HepG2 (cell line): Measurements from ENCODE around the gene P3H3. TPM values are rescaled to one million over a fixed set of nuclear protein-coding genes. Genes with fewer than 3 reads are reported as not detected.

ENCODE experiments used
- ARID2 ChIP-seq: sonication (generic); formaldehyde crosslinking; IDR thresholded peaks from 2 replicates; pipeline ENCODE4 v1.8.1; 2022; ENCODE audit warnings: mild to moderate bottlenecking, missing genetic modification reagents, borderline replicate concordance
- ATM ChIP-seq: fragments of 450-650 bp; IDR thresholded peaks from 2 replicates; pipeline ENCODE4 v1.7.1; 2017; ENCODE audit warnings: mild to moderate bottlenecking, borderline replicate concordance
- GABPB1 ChIP-seq: IDR thresholded peaks from 2 replicates; pipeline ENCODE4 v1.6.1; 2016; ENCODE audit warnings: mild to moderate bottlenecking, missing genetic modification reagents, moderate library complexity, missing compliant biosample characterization
- MYNN ChIP-seq: sonication (generic); formaldehyde crosslinking; IDR thresholded peaks from 2 replicates; pipeline ENCODE4 v1.4.0; 2020; ENCODE audit warnings: mild to moderate bottlenecking, low read depth, missing genetic modification reagents
- NCOA1 ChIP-seq: sonication (generic); formaldehyde crosslinking; IDR thresholded peaks from 2 replicates; pipeline ENCODE4 v1.9.0; 2021; ENCODE audit warnings: missing genetic modification reagents
- SNAI1 ChIP-seq: sonication (generic); formaldehyde crosslinking; IDR thresholded peaks from 2 replicates; pipeline ENCODE4 v1.5.0; 2020; ENCODE audit warnings: mild to moderate bottlenecking, missing genetic modification reagents, borderline replicate concordance
- SRSF4 ChIP-seq: fragments of 200-400 bp; formaldehyde crosslinking; IDR thresholded peaks from one replicate; pipeline ENCODE4 v1.6.1; 2018; ENCODE audit warnings: mild to moderate bottlenecking, low read depth, low read length, moderate library complexity; ENCODE audit not compliant: poor library complexity, severe bottlenecking
- ZMAT3 ChIP-seq: sonication (generic); formaldehyde crosslinking; conservative IDR thresholded peaks from 2 replicates; pipeline ENCODE4 v1.7.0; 2021; ENCODE audit warnings: missing genetic modification reagents
- ZNF790 ChIP-seq: sonication (generic); formaldehyde crosslinking; IDR thresholded peaks from 2 replicates; pipeline ENCODE4 v1.8.0; 2022; ENCODE audit warnings: missing genetic modification reagents, mild to moderate bottlenecking, borderline replicate concordance
- polyA plus RNA-seq, 8 experiments: library from polyadenylated mRNA; depleted of rRNA in 3 of 8; stranded (reverse) in 7 of 8; unstranded in 1 of 8; fragments of >200 nt; fragmentation: Illumina TruSeq in 4 of 8; extraction: Trizol in 4 of 8; gene quantifications; 2 replicates each; pipeline versions ENCODE4 v1.2.1 to v1.2.3, GENCODE V29; 2011 to 2016; ENCODE audit warnings: low read depth in 4 of 8, missing spikeins in 1 of 8, mixed read lengths in 1 of 8; ENCODE audit not compliant: insufficient read depth in 1 of 8
- total RNA-seq, 5 experiments: library from RNA; depleted of rRNA; stranded (reverse); fragments of >200 nt; fragmentation: Illumina TruSeq; extraction: Trizol; gene quantifications; 2 replicates each; pipeline ENCODE4 v1.2.3, GENCODE V29; 2016; ENCODE audit warnings: low read depth in 1 of 5
- TF ChIP-seq, protein P1 (sequence below): sonication (generic); formaldehyde crosslinking; IDR thresholded peaks from 2 replicates; pipeline ENCODE4 v1.4.0; 2020; ENCODE audit warnings: missing genetic modification reagents, borderline replicate concordance
- TF ChIP-seq, protein P2 (sequence below): sonication (generic); formaldehyde crosslinking; IDR thresholded peaks from 2 replicates; pipeline ENCODE4 v1.4.0; 2020; ENCODE audit warnings: mild to moderate bottlenecking, missing genetic modification reagents
- TF ChIP-seq, protein P3 (sequence below): sonication (generic); formaldehyde crosslinking; conservative IDR thresholded peaks from 2 replicates; pipeline ENCODE4 v1.4.0; 2020; ENCODE audit warnings: missing genetic modification reagents
- TF ChIP-seq, protein P4 (sequence below): sonication (generic); formaldehyde crosslinking; IDR thresholded peaks from 2 replicates; pipeline ENCODE4 v1.4.0; 2020; ENCODE audit warnings: missing genetic modification reagents

The P3H3 gene
- total and polyA plus RNA-seq, 2 of the 13 experiments (the other 11 are each of a cell fraction or from before 2014, with no cell fraction given): 20.1 to 20.5 TPM

DNA sequence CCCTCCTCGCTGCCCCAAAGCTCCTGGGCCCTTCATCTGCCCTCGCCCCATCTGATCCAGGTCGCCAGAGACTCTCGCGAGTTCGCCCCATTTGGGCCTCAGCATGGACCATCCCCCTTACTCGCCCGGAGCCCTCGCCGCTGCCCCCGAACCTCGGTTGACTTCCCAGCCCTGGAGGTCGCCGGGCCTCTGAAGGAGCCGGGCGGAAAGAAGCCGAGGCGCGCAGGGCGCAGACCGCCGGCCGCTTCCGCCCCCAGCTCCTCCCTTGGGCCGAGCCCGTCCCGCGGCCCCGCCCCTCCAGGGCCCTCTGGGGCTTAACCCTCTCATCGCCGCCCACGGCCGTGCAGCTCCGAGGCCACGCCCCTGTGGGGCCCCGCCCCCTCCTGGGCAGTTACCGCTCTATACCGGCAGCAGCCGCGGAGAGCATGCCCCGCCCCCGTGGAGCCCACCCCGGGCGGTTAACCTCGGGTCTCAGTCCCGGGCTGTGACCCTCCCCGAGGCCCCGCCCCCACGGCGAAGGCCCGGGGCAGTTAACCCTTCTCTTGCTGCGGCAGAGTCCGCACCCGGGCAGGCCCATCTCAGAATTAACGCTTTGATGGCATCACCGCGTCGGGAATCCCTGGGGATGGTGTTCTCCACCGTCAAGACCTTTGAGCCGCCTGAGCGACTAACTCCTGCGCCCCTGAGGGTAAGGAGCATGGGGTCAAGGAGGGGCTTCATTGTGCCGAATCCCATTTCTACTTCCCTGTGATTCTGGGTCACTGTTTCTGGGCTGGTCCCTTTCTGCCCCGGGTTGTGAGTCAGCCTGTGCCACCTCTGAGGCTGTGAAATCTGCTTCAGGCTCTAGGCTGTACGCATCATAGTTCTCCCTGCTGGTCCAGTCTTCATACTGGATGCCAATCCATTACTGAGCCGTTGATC lies 45.1 kb downstream of the P3H3 start, which contains the start of gene SPSB2 (continued):
- TF ChIP-seq, protein P1, sequence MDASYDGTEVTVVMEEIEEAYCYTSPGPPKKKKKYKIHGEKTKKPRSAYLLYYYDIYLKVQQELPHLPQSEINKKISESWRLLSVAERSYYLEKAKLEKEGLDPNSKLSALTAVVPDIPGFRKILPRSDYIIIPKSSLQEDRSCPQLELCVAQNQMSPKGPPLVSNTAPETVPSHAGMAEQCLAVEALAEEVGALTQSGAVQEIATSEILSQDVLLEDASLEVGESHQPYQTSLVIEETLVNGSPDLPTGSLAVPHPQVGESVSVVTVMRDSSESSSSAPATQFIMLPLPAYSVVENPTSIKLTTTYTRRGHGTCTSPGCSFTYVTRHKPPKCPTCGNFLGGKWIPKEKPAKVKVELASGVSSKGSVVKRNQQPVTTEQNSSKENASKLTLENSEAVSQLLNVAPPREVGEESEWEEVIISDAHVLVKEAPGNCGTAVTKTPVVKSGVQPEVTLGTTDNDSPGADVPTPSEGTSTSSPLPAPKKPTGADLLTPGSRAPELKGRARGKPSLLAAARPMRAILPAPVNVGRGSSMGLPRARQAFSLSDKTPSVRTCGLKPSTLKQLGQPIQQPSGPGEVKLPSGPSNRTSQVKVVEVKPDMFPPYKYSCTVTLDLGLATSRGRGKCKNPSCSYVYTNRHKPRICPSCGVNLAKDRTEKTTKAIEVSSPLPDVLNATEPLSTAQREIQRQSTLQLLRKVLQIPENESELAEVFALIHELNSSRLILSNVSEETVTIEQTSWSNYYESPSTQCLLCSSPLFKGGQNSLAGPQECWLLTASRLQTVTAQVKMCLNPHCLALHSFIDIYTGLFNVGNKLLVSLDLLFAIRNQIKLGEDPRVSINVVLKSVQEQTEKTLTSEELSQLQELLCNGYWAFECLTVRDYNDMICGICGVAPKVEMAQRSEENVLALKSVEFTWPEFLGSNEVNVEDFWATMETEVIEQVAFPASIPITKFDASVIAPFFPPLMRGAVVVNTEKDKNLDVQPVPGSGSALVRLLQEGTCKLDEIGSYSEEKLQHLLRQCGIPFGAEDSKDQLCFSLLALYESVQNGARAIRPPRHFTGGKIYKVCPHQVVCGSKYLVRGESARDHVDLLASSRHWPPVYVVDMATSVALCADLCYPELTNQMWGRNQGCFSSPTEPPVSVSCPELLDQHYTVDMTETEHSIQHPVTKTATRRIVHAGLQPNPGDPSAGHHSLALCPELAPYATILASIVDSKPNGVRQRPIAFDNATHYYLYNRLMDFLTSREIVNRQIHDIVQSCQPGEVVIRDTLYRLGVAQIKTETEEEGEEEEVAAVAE (CRISPR knock-in tag): no peak; the same call in 1 of the 2 replicates
- TF ChIP-seq ZNF790 (CRISPR knock-in tag) (no peak), MYNN (CRISPR knock-in tag) (0 out of 2 replicates have a peak, but pooled peaks have one; percentile 19), NCOA1 (CRISPR knock-in tag) (peak; percentile 63; the same call in 1 of the 2 replicates), GABPB1 (CRISPR knock-in tag) (peak; percentile 88), ATM (no peak), SNAI1 (CRISPR knock-in tag) (peak; percentile 9), ARID2 (CRISPR knock-in tag) (peak; percentile 47; the same call in 1 of the 2 replicates), SRSF4 (no peak), ZMAT3 (peak; percentile 69; the same call in 1 of the 2 replicates)
- TF ChIP-seq, protein P2, sequence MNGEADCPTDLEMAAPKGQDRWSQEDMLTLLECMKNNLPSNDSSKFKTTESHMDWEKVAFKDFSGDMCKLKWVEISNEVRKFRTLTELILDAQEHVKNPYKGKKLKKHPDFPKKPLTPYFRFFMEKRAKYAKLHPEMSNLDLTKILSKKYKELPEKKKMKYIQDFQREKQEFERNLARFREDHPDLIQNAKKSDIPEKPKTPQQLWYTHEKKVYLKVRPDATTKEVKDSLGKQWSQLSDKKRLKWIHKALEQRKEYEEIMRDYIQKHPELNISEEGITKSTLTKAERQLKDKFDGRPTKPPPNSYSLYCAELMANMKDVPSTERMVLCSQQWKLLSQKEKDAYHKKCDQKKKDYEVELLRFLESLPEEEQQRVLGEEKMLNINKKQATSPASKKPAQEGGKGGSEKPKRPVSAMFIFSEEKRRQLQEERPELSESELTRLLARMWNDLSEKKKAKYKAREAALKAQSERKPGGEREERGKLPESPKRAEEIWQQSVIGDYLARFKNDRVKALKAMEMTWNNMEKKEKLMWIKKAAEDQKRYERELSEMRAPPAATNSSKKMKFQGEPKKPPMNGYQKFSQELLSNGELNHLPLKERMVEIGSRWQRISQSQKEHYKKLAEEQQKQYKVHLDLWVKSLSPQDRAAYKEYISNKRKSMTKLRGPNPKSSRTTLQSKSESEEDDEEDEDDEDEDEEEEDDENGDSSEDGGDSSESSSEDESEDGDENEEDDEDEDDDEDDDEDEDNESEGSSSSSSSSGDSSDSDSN: peak; percentile 76; the same call in 1 of the 2 replicates
- TF ChIP-seq, protein P3, sequence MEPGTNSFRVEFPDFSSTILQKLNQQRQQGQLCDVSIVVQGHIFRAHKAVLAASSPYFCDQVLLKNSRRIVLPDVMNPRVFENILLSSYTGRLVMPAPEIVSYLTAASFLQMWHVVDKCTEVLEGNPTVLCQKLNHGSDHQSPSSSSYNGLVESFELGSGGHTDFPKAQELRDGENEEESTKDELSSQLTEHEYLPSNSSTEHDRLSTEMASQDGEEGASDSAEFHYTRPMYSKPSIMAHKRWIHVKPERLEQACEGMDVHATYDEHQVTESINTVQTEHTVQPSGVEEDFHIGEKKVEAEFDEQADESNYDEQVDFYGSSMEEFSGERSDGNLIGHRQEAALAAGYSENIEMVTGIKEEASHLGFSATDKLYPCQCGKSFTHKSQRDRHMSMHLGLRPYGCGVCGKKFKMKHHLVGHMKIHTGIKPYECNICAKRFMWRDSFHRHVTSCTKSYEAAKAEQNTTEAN (CRISPR knock-in tag): no peak
- TF ChIP-seq, protein P4, sequence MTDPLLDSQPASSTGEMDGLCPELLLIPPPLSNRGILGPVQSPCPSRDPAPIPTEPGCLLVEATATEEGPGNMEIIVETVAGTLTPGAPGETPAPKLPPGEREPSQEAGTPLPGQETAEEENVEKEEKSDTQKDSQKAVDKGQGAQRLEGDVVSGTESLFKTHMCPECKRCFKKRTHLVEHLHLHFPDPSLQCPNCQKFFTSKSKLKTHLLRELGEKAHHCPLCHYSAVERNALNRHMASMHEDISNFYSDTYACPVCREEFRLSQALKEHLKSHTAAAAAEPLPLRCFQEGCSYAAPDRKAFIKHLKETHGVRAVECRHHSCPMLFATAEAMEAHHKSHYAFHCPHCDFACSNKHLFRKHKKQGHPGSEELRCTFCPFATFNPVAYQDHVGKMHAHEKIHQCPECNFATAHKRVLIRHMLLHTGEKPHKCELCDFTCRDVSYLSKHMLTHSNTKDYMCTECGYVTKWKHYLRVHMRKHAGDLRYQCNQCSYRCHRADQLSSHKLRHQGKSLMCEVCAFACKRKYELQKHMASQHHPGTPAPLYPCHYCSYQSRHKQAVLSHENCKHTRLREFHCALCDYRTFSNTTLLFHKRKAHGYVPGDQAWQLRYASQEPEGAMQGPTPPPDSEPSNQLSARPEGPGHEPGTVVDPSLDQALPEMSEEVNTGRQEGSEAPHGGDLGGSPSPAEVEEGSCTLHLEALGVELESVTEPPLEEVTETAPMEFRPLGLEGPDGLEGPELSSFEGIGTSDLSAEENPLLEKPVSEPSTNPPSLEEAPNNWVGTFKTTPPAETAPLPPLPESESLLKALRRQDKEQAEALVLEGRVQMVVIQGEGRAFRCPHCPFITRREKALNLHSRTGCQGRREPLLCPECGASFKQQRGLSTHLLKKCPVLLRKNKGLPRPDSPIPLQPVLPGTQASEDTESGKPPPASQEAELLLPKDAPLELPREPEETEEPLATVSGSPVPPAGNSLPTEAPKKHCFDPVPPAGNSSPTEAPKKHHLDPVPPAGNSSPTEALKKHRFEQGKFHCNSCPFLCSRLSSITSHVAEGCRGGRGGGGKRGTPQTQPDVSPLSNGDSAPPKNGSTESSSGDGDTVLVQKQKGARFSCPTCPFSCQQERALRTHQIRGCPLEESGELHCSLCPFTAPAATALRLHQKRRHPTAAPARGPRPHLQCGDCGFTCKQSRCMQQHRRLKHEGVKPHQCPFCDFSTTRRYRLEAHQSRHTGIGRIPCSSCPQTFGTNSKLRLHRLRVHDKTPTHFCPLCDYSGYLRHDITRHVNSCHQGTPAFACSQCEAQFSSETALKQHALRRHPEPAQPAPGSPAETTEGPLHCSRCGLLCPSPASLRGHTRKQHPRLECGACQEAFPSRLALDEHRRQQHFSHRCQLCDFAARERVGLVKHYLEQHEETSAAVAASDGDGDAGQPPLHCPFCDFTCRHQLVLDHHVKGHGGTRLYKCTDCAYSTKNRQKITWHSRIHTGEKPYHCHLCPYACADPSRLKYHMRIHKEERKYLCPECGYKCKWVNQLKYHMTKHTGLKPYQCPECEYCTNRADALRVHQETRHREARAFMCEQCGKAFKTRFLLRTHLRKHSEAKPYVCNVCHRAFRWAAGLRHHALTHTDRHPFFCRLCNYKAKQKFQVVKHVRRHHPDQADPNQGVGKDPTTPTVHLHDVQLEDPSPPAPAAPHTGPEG: no peak
